HL-60 (cell line): Measurements from ENCODE around the gene TTC16.
A peak's percentile ranks its signal among the peaks of the same experiment; 100 is the strongest.

Experiments used
- DNase-seq, 2 experiments: peaks; one replicate each; pipeline ENCODE4 v3.0.0-alpha.2; 2010 to 2020; ENCODE audit warnings: low read depth in 1 of 2, low spot score in 1 of 2
- H3K27ac ChIP-seq: fragments of 250-450 bp; sonication (Bioruptor Pico); replicated peaks from 2 replicates; pipeline ENCODE4 v1.5.1; 2020; ENCODE audit warnings: mild to moderate bottlenecking, moderate library complexity
- H3K27me3 ChIP-seq: fragments of 250-450 bp; sonication (Bioruptor Pico); 2 replicates; pipeline ENCODE4 v1.5.1; 2021; ENCODE audit warnings: mild to moderate bottlenecking, moderate library complexity; ENCODE audit not compliant: insufficient read depth, poor library complexity, severe bottlenecking
- H3K4me3 ChIP-seq: replicated peaks from 2 replicates; pipeline ENCODE4 v1.5.1; 2011; ENCODE audit warnings: mild to moderate bottlenecking, control low read depth, low read length; ENCODE audit not compliant: insufficient read depth
- GABPA ChIP-seq: IDR thresholded peaks from 2 replicates; pipeline ENCODE4 v1.6.1; 2012; ENCODE audit warnings: low read depth
- POLR2AphosphoS5 ChIP-seq: IDR thresholded peaks from 2 replicates; pipeline ENCODE4 v1.6.1; 2012; ENCODE audit warnings: low read depth
- SPI1 ChIP-seq: IDR thresholded peaks from 2 replicates; pipeline ENCODE4 v1.6.1; 2012; ENCODE audit warnings: low read depth, mild to moderate bottlenecking, borderline replicate concordance
- TF ChIP-seq, protein P1 (sequence below): IDR thresholded peaks from 2 replicates; pipeline ENCODE4 v1.6.1; 2012; ENCODE audit warnings: low read depth; ENCODE audit not compliant: insufficient replicate concordance
- TF ChIP-seq, protein P2 (sequence below): IDR thresholded peaks from one replicate; pipeline ENCODE4 v1.5.1; 2011; ENCODE audit warnings: low read length, control low read depth, inconsistent platforms; ENCODE audit not compliant: insufficient read depth

TTC16 gene

DNA sequence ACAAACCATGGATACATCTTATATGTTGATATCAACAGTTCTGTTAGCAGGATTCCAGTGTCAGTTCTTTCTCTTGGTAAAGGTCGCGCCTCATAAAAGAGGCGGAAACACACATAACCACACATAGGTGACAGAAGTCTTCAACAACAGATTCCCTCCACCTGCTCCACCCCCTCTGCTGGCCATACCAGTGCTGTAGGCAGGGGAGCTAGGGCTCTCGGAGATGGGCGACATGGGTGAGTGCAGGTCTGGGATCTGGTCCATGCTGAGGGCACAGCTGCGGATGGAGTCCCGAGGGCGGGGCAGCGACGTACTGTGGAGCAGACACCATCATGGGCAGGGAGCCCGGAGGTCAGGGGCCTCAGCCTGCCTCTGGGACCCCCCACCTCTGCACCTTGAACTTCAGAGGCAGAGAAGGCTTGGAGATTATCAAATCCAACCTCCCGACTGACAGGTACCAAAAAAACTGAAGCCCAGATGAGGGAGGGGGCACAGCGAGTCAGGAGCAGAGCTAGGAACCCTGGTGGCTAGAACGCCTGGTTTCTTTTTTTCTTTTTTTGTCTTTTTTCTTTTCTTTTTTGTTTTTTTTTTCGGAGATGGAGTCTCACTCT, 31.2 kb downstream of the TTC16 start:
- Histone ChIP-seq H3K27me3 (no peaks in the 10 kb centered on the region), H3K4me3 (no peak overlapping the region), H3K27ac (no peak overlapping the region)
- TF ChIP-seq, protein P1, sequence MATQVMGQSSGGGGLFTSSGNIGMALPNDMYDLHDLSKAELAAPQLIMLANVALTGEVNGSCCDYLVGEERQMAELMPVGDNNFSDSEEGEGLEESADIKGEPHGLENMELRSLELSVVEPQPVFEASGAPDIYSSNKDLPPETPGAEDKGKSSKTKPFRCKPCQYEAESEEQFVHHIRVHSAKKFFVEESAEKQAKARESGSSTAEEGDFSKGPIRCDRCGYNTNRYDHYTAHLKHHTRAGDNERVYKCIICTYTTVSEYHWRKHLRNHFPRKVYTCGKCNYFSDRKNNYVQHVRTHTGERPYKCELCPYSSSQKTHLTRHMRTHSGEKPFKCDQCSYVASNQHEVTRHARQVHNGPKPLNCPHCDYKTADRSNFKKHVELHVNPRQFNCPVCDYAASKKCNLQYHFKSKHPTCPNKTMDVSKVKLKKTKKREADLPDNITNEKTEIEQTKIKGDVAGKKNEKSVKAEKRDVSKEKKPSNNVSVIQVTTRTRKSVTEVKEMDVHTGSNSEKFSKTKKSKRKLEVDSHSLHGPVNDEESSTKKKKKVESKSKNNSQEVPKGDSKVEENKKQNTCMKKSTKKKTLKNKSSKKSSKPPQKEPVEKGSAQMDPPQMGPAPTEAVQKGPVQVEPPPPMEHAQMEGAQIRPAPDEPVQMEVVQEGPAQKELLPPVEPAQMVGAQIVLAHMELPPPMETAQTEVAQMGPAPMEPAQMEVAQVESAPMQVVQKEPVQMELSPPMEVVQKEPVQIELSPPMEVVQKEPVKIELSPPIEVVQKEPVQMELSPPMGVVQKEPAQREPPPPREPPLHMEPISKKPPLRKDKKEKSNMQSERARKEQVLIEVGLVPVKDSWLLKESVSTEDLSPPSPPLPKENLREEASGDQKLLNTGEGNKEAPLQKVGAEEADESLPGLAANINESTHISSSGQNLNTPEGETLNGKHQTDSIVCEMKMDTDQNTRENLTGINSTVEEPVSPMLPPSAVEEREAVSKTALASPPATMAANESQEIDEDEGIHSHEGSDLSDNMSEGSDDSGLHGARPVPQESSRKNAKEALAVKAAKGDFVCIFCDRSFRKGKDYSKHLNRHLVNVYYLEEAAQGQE: no peak
- TF ChIP-seq, protein P2, sequence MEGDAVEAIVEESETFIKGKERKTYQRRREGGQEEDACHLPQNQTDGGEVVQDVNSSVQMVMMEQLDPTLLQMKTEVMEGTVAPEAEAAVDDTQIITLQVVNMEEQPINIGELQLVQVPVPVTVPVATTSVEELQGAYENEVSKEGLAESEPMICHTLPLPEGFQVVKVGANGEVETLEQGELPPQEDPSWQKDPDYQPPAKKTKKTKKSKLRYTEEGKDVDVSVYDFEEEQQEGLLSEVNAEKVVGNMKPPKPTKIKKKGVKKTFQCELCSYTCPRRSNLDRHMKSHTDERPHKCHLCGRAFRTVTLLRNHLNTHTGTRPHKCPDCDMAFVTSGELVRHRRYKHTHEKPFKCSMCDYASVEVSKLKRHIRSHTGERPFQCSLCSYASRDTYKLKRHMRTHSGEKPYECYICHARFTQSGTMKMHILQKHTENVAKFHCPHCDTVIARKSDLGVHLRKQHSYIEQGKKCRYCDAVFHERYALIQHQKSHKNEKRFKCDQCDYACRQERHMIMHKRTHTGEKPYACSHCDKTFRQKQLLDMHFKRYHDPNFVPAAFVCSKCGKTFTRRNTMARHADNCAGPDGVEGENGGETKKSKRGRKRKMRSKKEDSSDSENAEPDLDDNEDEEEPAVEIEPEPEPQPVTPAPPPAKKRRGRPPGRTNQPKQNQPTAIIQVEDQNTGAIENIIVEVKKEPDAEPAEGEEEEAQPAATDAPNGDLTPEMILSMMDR: no peak
- TF ChIP-seq POLR2AphosphoS5: no peak
- TF ChIP-seq GABPA: no peak
- no peak for TF ChIP-seq SPI1
- DNase-seq: no peak

DNA sequence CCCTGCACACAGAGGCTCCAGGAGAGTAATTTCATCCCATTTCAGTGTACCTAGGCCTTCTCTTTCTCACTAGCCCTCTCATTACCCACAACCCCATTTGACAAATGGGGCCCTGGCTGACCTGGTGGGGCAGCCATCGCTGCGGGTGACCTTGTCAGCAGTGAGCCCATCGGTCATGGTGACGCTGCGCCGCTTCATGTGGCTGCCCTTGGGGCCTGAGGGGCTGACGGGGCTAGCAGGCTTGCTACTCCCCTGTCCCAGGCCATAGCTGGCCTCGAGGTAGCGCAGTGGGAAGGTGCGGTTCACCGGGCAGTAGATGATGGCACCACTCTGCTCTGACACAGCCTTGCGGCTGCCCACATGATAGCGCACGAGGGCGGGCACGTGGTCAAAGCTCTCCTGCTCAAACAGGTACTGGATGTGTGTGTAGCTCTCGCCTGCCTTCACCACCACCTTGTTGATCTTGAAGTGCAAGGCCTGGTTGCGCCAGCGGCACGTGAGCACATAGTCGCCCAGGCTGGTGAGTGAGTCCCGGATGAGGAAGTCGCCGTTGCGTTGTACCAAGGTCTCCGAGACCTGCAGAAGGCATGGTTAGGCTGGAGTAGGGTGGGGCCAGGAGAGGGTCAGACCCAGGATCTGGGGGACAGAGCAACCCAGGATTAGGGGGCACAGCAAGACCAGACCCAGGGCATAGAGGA, 33.4 kb downstream of the TTC16 start:
- Histone ChIP-seq H3K27ac (peak overlapping the region; percentile 44), H3K4me3 (no peak overlapping the region), H3K27me3 (no peaks in the 10 kb centered on the region)
- DNase-seq: peak; percentile 66 to 94
- TF ChIP-seq GABPA: no peak
- TF ChIP-seq, protein P1: no peak
- peak; percentile 81; the same call in 1 of the 2 replicates for TF ChIP-seq SPI1
- no peak for TF ChIP-seq POLR2AphosphoS5

DNA sequence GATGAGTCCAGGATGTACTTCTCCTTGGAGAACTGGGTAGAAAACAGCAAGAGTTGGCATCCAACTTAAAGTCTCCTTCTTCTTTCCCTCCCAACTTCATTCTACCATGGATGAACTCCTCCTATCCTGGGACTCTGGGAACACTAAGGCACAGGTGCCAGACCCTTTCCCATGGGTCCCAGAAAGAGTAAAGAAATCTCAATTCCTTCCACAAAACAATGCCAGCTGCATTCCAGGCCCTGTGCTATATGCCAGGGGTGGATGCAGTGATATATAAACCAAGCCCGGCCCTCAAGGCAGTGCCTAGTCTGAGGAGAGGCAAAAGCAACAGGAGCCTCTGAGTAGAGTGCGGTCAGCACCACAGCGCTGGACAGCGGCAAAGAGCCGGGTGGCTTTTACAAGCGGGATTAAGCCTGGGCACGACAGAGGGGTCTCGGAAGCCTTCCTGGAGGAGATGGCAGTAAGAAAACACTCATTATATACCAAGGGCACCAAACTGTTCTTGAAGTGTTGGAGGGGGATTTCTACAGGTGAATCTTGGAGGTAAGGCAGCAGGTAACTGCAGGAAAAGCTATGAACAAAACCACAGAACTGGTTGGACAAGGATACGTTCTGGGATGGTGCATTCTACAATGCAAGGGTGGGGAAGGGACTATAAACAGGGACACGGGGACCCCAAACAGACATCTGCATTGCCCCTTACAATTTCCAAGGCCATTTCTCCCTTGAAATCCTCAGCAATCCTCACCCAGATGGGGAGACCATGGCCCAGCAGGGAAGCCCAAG, 35.6 kb downstream of the TTC16 start:
- Histone ChIP-seq H3K27ac (no peak overlapping the region), H3K27me3 (no peaks in the 10 kb centered on the region), H3K4me3 (no peak overlapping the region)
- no peak for TF ChIP-seq GABPA
- TF ChIP-seq, protein P1: peak; percentile 97
- no peak for DNase-seq

DNA sequence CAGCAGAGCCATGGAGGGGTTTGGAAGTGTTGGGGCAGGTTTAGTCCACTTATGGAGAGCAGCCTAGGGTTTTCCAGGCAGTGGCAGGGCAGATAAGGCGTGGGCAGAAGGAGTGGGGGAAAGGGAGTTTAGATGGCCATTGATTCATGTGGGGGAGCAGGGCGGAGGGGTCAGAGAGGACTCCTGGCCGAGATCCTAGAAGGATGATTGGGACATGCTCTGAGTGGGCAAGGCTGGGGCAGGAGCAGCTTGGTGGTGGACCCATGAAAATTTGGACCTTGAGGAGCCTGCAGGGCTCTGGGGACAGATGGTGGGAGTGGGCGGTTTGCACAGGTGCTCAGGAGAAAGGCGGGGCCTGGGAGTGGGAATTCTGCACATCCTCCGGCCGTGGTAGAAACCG, 37.3 kb downstream of the TTC16 start:
- DNase-seq: no peak
- TF ChIP-seq, protein P2: no peak
- TF ChIP-seq SPI1 (no peak), GABPA (no peak), POLR2AphosphoS5 (no peak)
- TF ChIP-seq, protein P1: no peak
- H3K27ac ChIP-seq: no peak overlapping the region
- no peaks in the 10 kb centered on the region for H3K27me3 ChIP-seq
- no peak overlapping the region for H3K4me3 ChIP-seq
